Ovary (tissue), 9 donors: ENCODE results near the gene TLR6. TPM values are rescaled to one million over a fixed set of nuclear protein-coding genes. Genes with fewer than 3 reads are reported as not detected.

Source experiments
- DNase-seq, 5 donors: peaks; one replicate each; pipeline ENCODE4 v3.0.0-alpha.2; 2019 to 2020
- H3K27ac ChIP-seq, 2 donors: fragments of 200-600 bp; one replicate each; pipeline versions ENCODE4 v1.5.1 to v1.8.0; 2019 to 2022
- H3K27me3 ChIP-seq: fragments of 200-600 bp; one replicate; pipeline ENCODE4 v1.8.0; 2022
- H3K36me3 ChIP-seq: fragments of 200-600 bp; sonication (generic); one replicate; pipeline ENCODE4 v1.5.1; 2019
- H3K4me1 ChIP-seq: one replicate; pipeline ENCODE4 v1.8.1; 2013; ENCODE audit warnings: mild to moderate bottlenecking, moderate library complexity; ENCODE audit not compliant: insufficient read depth
- H3K4me3 ChIP-seq: fragments of 200-600 bp; sonication (generic); one replicate; pipeline ENCODE4 v1.5.1; 2017
- H3K9me3 ChIP-seq, 2 donors: fragments of 200-600 bp in 1 of 2; sonication (generic) in 1 of 2; one replicate each; pipeline versions ENCODE4 v1.5.1 to v1.8.1; 2013 to 2019; ENCODE audit warnings: mild to moderate bottlenecking in 1 of 2, moderate library complexity in 1 of 2
- EP300 ChIP-seq: sonication (generic); formaldehyde crosslinking; IDR thresholded peaks from one replicate; pipeline ENCODE4 v1.6.1; 2017; ENCODE audit warnings: antibody characterized with exemption
- POLR2A ChIP-seq: fragments of 450-650 bp; IDR thresholded peaks from one replicate; pipeline ENCODE4 v1.6.1; 2017; ENCODE audit warnings: antibody characterized with exemption, mild to moderate bottlenecking, moderate library complexity
- WGBS, 3 donors: extraction: QIAGEN DNeasy Blood & Tissue Kit in 1 of 3; methylation state at CpG; one replicate each; pipeline versions ENCODE4 v1.1.5 to v1.1.7; 2013 to 2017; 5-methylcytosine and 5-hydroxymethylcytosine counted together
- intact Hi-C, 4 donors: fragments of 100-400 bp; cut with DNase I; formaldehyde crosslinking; loops; one replicate each; pipeline versions ENCODE4 v1.11.0 to v1.15.1; 2022 to 2023
- polyA plus RNA-seq, 2 donors: library from polyadenylated mRNA; stranded (reverse); fragments of 200-250 nt in 1 of 2; fragments of 350-450 nt in 1 of 2; fragmentation: Illumina TruSeq in 1 of 2; extraction: RNeasy Lipid Tissue Mini Kit (QIAGEN cat#74804) in 1 of 2; gene quantifications; one replicate each; pipeline ENCODE4 v1.2.3, GENCODE V29; 2013 to 2014
- total RNA-seq, 7 donors: library from RNA; depleted of rRNA in 2 of 7; stranded (reverse); fragments of >200 nt in 2 of 7; fragmentation: NEBNext Ultra II Directional in 3 of 7; extraction: Animal tissue kit (Norgen Biotek cat#: 25700) in 3 of 7; gene quantifications; one replicate each; pipeline versions ENCODE4 v1.1.0 to v1.2.4, GENCODE V29; 2016 to 2023
- TF ChIP-seq, protein P1 (sequence below), 3 donors: fragments of 450-650 bp in 2 of 3; fragments of 200-600 bp in 1 of 3; IDR thresholded peaks; one replicate each; pipeline versions ENCODE4 v1.5.1 to v1.8.0; 2016 to 2022; ENCODE audit warnings: antibody characterized with exemption in 3 of 3, mild to moderate bottlenecking in 1 of 3
- donor health status: DM: no; HTN: no; CAD: no; lungs with moderate emphysema.
- donor health status: DM: no; HTN: no; CAD: no.
- donor health status: Bipolar disorder and iron deficiency.
- donor health status: DM: yes; HTN: yes; CAD: no.
- donor health status: DM: no; HTN: no; CAD: no.
- donor health status: DM: yes; HTN: yes; CAD: no.

TLR6 gene
- total and polyA plus RNA-seq, 9 donors = 0.52 to 5.0 (median 2.6) TPM

- Histone ChIP-seq H3K27me3 (no peaks in the 10 kb centered on the region), H3K9me3 (no peaks in the 10 kb centered on the region), H3K27ac (no peak overlapping the region), H3K36me3 (no peaks in the 10 kb centered on the region), H3K4me3 (no peak overlapping the region), H3K4me1 (no peaks in the 10 kb centered on the region)
- no peak for DNase-seq
- intact Hi-C loops = no loop called here
- TF ChIP-seq POLR2A (no peak), EP300 (no peak)
- TF ChIP-seq, protein P1, sequence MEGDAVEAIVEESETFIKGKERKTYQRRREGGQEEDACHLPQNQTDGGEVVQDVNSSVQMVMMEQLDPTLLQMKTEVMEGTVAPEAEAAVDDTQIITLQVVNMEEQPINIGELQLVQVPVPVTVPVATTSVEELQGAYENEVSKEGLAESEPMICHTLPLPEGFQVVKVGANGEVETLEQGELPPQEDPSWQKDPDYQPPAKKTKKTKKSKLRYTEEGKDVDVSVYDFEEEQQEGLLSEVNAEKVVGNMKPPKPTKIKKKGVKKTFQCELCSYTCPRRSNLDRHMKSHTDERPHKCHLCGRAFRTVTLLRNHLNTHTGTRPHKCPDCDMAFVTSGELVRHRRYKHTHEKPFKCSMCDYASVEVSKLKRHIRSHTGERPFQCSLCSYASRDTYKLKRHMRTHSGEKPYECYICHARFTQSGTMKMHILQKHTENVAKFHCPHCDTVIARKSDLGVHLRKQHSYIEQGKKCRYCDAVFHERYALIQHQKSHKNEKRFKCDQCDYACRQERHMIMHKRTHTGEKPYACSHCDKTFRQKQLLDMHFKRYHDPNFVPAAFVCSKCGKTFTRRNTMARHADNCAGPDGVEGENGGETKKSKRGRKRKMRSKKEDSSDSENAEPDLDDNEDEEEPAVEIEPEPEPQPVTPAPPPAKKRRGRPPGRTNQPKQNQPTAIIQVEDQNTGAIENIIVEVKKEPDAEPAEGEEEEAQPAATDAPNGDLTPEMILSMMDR (IDR thresholded peaks at IDR 0.05) = no peak
- WGBS, 3 donors = 90 to 92% (median 91%) methylated on average over 27 of the region's 27 CpGs
Observed at GRCh38 chr4:38823766-38824165, 32.9 kb downstream of the TLR6 start.

DNA sequence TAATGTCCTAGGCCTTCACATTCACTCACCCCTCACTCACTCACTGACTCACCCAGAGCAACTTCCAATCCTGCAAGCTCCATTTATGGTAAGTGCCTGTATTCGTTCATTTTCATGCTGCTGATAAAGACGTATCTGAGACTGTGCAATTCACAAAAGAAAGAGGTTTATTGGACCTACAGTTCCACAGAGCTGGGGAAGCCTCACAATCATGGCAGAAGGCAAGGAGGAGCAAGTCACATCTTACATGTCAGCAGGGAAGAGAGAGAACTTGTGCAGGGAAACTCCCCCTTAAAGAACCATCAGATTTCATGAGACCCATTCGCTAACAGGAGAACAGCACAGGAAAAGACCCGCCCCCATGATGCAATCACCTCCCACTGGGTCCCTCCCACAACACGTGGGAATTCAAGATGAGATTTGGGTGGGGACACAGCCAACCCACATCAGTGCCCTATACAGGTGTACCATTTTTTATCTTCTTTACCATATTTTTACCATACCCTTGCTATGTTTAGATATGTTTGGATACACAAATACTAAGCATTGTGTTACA is 33.8 kb downstream of the TLR6 start:
- no peaks in the 10 kb centered on the region for H3K27me3 ChIP-seq
- DNase-seq = no peak

GRCh38 chr4:38821739-38822138 is 34.9 kb downstream of the TLR6 start:
- DNase-seq = no peak
- no peaks in the 10 kb centered on the region for H3K36me3 ChIP-seq
- no peaks in the 10 kb centered on the region for H3K9me3 ChIP-seq
- H3K27ac ChIP-seq = no peak overlapping the region
- H3K27me3 ChIP-seq = no peaks in the 10 kb centered on the region
- WGBS, 3 donors = 70 to 77% (median 75%) methylated on average over 3 of the region's 3 CpGs
- no peak for TF ChIP-seq POLR2A
- TF ChIP-seq EP300 = no peak
- TF ChIP-seq, protein P1 (IDR thresholded peaks at IDR 0.05) = no peak
- intact Hi-C loops = no loop called here
- H3K4me3 ChIP-seq = no peak overlapping the region
- no peaks in the 10 kb centered on the region for H3K4me1 ChIP-seq

More for the DNA sequence above, 33.8 kb downstream of the TLR6 start:
- no peaks in the 10 kb centered on the region for H3K9me3 ChIP-seq
- H3K4me3 ChIP-seq = no peak overlapping the region
- TF ChIP-seq POLR2A = no peak
- TF ChIP-seq, protein P1 (IDR thresholded peaks at IDR 0.05) = no peak
- TF ChIP-seq EP300 = no peak
- intact Hi-C loops = no loop called here
- 70 to 73% (median 71%) methylated on average over 5 of the region's 5 CpGs for WGBS, 3 donors
- no peaks in the 10 kb centered on the region for H3K4me1 ChIP-seq
- no peaks in the 10 kb centered on the region for H3K36me3 ChIP-seq
- no peak overlapping the region for H3K27ac ChIP-seq

GRCh38 chr4:38820329-38821061 is 36.1 kb downstream of the TLR6 start:
- TF ChIP-seq, protein P1 (IDR thresholded peaks at IDR 0.05) = no peak
- no peak for TF ChIP-seq EP300
- TF ChIP-seq POLR2A = no peak
- no peak for DNase-seq
- Histone ChIP-seq H3K27me3 (no peaks in the 10 kb centered on the region), H3K4me1 (no peaks in the 10 kb centered on the region), H3K9me3 (no peaks in the 10 kb centered on the region), H3K36me3 (no peaks in the 10 kb centered on the region), H3K27ac (no peak overlapping the region), H3K4me3 (no peak overlapping the region)
- WGBS, 3 donors = 90 to 94% (median 93%) methylated on average over 4 of the region's 4 CpGs
- intact Hi-C loops = no loop called here
